Stimulated activated CD4-positive, alpha-beta T cell treated with anti-CD3 and anti-CD28 coated beads, Interleukin-4, amount 100 ng/mL, for 4 hours (primary cell): Measurements from ENCODE around the gene PCNX4.

ENCODE experiments used
- DNase-seq, 2 experiments: peaks; one replicate each; pipeline ENCODE4 v3.0.0-alpha.2; 2020

PCNX4 gene

DNA sequence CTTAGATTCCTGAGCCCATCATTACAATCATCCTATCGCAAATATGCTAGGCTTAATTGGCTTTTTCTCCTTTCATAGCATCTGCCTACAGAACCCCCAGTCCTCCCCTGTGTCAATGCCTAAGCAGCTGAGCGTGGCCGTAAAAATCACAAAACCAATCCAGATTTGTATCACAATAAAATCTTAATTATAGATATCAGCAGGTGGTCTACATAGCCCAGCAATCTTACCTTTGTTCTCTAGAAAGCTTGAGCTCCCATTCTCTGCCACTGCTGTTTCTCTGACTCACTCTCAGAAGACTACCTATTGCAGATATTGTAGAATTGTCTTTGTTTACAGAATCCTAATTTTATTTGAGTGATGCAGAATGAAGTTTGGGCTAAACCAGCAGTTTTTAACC, 119.4 kb downstream of the PCNX4 start:
- no peak for DNase-seq

DNA sequence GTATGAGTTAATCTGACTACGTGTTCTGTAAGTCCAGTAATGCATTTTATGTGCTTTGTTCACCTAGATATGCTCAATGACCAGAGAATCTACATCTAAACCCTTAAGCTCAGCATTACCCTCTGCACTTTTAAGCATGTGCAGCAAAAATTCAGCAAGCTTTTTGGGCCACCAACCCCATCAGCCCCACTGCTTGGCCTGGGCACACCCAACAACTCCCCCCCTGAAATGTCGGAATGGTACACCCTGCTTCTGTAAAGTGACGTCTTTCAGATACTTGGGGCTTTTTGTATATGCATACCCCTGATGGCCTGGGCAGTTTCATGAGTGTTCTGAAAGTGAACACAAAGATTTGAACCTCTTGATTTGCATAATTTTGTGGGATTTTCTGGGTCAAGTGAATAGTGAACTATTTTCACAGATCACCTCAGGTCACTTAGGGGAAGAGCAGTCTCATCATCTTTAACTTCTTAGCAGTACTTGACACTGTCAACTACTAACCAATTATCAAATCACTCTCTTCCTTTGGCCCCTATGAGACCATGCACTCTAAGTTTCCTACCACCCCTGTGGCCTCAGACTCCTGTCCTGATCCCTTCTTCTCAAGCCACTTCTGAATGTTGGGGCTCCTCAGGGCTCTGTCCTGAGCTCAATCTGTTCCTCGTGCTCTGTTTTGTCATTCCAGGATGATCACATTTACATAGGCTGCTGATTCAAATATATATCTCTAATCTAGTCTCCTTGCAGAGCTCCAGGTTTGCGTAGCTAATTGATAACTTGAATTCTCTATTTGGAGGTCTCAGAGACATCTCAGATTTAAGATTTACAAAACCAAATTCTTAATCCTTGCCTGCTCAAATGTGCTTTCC, 121.0 kb downstream of the PCNX4 start:
- DNase-seq, result no peak

DNA sequence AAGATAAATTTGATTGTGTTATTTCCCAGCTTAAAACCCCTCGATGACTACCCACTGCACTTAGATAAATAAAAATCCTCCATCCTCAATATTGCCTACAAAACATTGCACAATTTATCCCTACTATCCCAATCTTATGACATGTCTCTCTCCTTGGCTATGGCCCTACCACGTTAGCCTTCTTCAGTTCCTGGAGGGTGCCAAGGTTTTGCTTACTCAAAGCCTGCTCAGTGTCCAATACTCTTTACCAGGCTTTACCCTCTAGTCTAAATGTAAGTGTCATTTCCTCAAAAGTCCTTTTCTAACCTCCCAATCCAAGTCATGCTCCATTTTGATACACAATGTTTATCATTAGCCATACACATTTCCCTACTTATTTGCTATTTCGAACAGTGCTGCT, 122.3 kb downstream of the PCNX4 start:
- DNase-seq, result no peak

DNA sequence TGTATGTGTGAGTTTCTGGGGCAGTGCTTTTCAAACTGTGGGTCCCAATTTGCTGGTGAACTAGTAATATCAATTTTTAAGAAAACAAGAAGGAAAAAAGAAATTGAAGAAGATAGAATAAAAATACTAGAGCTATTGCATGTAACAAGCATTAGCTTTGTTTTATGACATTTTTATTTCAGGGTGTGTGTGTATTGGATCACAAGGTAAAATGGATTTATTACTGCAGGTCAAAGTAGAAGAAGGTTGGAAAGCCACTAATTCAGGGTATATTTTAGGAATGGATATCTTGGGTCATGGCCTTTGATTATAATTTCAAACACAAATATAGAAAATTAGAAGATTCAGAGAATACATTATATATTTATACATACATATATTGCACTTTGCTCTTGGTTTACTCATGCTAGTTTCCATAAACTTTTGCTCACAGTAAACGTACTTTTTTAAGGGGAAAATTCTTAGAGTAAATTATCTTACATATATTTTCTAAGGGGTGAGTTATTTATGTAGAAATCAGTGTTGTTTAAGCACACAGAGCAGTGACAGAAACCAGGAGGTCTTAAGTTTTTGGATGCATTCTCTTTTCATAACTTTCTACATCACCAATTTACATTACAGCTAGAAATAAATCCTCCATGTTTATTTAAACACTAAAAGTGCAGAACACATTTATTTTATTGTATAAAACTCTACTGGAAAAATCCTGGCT, 122.8 kb downstream of the PCNX4 start:
- DNase-seq, result no peak

DNA sequence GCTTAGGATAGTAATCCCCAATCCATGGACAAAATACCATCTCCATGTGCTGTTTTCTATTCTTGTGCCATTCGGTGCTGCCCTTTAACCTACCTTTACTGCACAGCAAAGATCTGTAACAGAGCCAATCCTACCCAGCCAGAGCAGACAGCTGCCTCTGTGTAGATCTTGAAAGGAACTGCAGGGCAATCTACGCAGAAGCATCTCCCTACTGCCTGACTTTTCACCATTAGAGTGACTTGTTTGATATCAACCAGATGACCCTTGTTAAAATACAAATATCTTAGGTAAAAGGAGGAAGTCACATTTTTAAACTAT, 123.4 kb downstream of the PCNX4 start:
- no peak for DNase-seq

DNA sequence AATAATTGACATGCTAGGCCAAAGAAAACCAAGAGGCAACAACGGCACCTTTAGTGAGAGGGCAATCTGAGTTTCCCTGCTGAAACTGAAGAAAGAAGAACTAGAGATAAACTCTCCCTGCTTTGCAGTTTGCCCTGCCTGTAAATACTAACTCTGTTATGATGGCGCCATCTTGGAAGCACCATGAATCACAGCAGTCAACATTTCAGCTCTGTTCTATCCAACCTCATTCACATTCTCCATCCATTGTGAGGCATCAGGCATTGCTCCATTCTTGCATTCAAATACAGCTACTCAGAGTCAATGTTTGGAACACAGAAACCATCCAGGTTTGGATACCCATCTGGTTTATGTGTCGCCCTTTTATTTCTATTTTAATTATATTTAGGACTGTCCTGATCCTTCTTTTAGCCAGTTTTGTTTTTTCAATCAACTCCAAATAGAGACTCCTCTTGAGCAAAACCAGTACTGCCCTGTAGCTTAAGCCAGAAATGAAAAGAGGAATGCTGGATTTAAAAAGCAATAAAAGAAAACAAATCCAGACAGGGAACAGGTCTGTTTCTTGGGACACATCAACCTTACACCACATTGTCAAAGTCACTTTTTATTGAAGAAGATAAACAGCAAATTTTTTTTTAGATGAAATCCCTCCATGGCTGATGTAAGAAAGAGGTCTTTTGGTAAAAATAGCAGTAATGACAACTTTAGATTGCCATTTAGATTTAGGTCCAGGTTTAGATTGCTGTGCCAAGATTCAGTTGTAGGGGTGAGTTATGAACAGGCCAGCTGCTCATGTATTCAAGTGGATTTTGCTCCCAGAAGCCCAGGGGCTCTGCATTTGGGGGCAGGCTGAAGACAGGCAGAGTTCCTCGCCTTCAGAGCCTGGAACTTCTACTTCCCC, 124.0 kb downstream of the PCNX4 start:
- no peak for DNase-seq

DNA sequence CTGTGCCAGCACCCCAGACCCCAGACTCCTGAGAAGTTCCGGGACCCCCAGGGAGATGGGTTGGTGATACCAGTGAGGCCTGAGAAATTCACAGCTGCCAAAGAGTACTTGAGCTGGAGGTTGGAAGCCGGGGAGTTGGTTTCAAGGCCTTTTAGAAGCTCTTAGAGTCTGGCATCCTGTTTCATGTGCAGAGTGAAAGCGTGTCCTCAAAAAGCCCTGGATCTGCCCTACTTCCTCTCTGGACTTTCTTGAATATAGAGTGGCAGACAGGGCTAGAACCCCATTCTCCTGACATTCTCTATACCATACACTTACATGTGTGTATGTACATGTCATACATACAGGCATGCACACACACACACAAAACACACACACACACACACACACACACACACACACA, 126.0 kb downstream of the PCNX4 start:
- DNase-seq, result no peak
